ENCODE measurements around the gene NDUFA3.
"Not testable (repeated sequence)": the region's sequence is repeated elsewhere in the genome, so short reads cannot be mapped to it uniquely, and the experiment has no call there.

Gene NDUFA3

GRCh38 chr19:54102421-54103169 lies at the start of gene NDUFA3:
Gene NDUFA3, plus strand, starts transcription at chr19:54102855. Its CDS starts 24 bp downstream, at chr19:54102879.
- DNase-seq: peak; percentile 94 to 99

- DNase-seq: no peak
These were observed 40.0 kb upstream of the NDUFA3 start for GRCh38 chr19:54062643-54063042.

- DNase-seq: no peak
These were observed 39.1 kb upstream of the NDUFA3 start, which contains the start of gene VSTM1 for GRCh38 chr19:54063350-54064116. Gene VSTM1, minus strand, starts transcription at chr19:54063897. Its CDS starts 120 bp downstream, at chr19:54063777.

GRCh38 chr19:54069470-54069869 lies 33.2 kb upstream of the NDUFA3 start:
- DNase-seq: no peak

DNA sequence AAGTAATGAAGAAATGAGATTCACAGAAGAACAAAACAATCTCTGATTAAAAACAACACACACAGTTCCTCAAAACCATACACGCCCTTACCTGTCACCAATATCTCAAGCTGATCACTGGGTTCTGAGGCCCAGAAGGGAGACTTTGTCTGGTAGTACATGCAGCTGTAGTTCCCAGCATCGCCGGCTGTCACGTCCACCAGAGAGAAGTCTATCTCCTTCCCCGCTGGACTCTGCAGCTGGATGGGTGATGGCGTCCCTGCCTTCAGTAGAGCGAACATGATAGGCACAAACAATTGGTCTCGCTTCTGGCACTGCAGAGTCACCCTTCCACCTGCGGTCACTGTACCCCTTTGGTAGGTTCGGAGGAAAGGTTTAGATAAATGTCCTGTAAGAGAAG lies 28.8 kb upstream of the NDUFA3 start:
- DNase-seq: no peak

DNA sequence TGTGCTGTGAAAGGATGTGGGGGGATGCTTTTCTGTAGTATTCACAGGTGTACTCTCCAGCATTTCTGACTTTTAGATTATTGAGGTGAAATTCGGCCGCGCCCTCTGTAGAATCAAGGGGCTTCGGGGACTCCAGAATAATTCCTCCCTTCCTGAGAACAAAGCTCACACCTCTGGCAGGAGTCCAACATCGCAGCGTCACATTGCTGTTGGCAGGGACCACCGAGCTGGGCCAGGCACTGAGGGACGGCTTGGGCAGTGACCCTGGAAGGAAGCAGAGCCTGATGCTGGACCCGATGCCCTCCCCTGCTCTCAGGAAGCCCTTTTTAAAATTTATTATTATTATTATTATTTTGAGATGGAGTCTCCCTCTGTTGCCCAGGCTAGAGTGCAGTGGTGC lies 27.8 kb upstream of the NDUFA3 start:
- DNase-seq: no peak

DNA sequence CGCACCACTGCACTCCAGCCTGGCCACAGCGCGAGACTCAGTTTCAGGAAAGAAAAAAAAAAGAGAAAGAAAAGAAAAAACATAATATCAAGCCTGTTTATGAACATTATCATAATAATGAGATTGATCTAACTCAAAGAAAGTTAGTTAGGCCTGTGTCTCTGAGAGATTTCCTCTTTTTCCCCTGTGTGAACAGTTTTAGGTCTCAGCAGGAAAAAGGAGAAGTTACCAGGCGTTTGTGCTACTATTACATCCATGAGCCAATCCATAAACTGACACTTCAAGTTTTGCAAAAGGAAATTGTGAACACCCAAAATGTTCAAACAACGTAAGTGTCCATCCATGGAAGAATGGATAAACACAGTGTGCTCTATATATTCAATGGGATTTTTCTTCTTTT lies 25.3 kb upstream of the NDUFA3 start:
- no peak for DNase-seq

DNA sequence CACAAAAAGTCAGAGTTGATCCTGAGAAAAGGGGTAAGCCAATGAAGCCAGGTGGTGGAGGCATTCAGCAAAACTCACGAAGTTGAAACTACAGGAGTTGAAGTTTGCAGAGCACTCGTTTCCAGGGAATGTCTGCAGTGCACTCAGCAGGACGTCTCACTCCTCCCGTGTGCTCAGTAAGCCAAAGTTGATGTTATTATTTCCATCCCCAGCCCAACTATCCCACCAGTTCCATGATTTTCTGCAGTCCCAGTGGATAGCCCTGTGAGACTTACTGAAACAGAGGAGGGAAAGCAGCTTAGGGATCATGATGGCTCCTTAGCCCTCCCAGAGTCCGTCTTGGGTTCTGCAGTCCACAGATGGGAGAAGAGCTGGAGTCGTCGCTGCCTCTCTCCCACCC lies 21.6 kb upstream of the NDUFA3 start, which contains the start of gene TARM1:
TSS of gene TARM1 (minus strand) at position 334 of the 400 bp plus-strand sequence. CDS start at position 309, 25 bp downstream.
- no peak for DNase-seq

GRCh38 chr19:54084410-54084809 lies 18.2 kb upstream of the NDUFA3 start:
- no peak for DNase-seq

DNA sequence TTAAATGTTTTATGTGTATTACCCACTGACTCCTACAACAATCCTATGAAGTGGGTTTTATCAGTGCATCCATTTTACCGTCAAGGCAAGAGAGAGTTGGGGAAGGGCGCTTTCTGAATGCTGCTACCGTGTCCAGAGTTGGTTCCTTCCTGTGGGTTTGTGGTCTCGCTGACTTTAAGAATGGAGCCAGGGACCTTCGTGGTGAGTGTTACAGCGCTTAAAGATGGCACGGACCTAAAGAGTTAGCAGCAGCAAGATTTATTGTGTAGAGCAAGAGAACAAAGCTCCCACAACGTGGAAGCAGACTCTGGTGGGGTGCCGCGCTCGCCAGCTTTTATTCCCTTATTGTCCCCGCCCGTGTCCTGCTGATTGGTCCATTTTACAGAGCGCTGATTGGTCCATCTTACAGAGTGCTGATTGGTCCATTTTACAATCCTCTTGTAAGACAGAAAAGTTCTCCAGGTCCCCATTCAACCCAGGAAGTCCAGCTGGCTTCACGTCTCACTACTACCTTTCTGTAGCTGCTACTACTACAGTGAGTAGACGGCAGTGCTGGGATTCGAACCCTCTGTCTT lies 8.1 kb upstream of the NDUFA3 start:
- no peak for DNase-seq

DNA sequence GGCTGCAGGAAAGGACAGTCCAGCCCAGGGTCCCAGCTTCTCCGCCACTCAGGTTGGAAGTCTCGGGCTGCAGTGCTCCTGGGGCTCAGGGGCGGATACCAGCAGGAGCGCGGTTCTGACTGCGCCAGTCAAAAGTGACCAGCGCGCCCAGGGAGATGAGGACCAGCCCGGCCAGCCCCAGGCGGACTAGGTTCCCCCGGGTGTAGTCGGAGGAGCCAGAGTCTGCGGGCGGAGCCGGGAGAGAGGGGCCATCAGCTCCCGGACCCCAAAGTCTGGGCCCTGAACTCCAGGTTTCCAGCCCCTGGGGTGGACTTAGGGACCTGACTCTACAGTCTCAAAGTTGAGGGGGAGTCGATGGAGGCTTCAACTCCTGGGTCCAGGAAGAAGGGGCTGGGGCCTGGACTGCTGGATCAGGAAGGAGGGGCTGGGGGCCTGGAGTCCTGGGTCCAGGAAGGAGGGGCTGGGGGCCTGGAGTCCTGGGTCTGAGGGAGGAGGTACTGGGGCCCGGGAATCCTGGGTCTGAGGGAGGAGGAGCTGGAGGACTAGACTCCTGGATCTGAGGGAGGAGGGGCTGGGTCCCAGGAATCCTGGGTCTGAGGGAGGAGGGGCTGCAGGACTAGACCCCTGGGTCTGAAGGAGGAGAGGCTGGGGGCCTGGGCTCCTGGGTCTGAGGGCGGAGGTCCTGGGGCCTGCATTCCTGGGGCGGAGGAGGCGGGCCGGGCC lies 7.4 kb upstream of the NDUFA3 start:
- DNase-seq: no peak

- peak in 1 of 2 experiments; percentile 25 for DNase-seq
These were observed 6.6 kb upstream of the NDUFA3 start for GRCh38 chr19:54095859-54096616.

GRCh38 chr19:54096617-54097106 lies 6.0 kb upstream of the NDUFA3 start:
- DNase-seq: no peak

DNA sequence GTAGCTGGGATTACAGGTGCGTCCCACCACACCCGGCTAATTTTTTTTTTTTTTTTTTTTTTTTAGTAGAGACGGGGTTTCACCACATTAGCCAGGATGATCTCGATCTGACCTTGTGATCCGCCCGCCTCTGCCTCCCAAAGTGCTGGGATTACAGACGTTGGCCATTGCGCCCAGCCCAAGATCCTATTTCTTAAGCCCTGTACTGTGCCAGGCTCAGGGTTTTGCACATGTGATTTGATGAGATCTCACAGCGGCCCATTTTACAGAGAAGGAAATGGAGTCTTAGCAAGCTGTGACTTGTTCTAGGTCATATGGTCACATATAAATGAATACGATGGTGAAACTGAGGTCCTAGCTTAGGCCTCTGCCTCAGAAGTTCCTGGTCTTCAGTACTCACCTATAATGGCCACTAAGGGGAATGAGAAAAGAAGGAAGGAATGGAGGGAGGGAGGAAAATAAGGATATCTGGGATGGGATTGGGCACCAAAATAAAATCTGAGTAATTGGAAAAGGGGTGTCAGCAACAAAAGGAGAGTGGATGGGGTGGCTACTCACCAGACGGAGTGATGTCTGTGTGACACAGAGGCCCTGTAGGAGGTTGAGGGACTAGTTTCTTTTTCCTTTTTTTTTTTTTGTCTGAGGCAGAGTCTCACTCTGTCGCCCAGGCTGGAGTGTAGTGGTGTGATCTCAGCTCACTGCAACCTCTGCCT lies 3.3 kb upstream of the NDUFA3 start:
- no peak for DNase-seq

- DNase-seq: not testable (repeated sequence)
These were observed 2.8 kb upstream of the NDUFA3 start for GRCh38 chr19:54099903-54100255.

DNA sequence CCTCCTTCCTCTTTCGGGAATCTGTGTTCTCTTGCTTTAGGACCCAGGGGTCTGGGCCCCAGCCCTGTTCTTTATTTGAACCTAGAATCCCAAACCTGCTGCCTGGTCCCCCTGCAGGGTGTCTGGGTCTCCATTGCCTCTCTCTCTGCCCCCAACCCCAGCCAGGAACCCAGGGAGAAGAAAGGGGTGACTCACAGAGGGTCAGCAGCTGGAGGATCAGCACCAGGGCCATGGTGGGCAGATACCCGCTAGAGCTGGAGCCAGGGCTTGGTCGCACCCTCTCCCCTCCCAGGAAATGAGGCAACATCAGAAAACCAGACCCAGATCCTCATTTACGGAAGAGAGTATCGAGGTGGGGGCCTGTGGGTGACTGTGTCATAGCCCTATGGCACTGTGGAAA lies 2.1 kb upstream of the NDUFA3 start, which contains the start of gene OSCAR:
TSS of gene OSCAR (minus strand) at position 243 of the 400 bp plus-strand sequence. CDS start at position 232, 11 bp downstream.
- DNase-seq: no peak

GRCh38 chr19:54104998-54105715 lies 2.5 kb downstream of the NDUFA3 start:
- DNase-seq: no peak

DNA sequence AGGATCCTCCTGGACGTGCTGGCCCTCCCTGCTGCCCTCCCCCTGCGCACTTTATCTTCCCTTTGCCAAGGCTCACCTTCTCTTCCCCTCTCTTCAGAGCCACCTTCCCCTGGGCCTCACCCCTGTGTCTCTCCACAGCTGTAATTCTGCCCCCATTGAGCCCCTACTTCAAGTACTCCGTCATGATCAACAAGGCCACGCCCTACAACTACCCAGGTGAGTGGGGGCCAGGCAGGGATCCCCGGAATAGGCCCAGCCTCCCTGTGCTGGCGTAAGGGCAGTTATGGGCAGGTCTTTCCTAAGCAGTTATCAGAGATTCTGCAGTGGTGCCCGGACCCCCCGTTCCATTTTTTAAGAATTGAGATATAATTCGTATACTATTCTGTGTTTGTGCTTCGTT lies 3.1 kb downstream of the NDUFA3 start:
- DNase-seq: no peak

- DNase-seq: no peak
These were observed 4.1 kb downstream of the NDUFA3 start for GRCh38 chr19:54106716-54107115.

DNA sequence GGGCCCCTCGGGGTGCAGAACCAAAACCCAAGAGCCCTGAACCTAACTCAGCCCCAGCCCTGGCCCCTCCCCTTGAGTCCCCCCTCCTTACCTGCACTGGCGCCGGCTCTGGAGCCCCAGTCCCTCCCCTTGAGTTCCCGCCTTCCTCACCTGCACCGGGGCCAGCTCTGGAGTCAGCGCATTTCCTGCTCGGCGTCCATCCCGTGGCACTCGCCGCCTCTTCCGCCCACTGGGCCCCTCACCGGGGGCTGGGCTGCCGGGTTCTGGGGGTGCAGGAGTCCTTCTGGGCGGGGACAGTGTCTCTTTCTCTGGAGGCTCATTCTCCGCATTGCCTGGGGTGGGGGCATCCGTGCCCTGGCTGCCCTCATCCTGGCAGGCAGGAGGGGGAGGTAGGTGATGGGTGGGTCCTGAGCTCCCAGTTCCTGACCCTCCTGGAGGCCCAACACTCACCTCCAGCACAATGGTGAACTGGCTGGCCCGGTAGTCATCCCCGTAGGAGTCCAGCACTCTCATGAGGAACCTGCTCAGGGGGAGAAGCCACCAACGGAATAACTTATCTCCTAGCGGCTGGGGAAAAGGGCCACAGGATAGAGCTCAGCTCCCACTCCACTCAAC lies 5.3 kb downstream of the NDUFA3 start:
- no peak for DNase-seq
